GM19463 (cell line): ENCODE measurements around the gene SHPK.

ENCODE experiments used
- ATAC-seq: cut with Tn5 transposase; IDR thresholded peaks from one replicate; pipeline ENCODE4 v1.9.1; 2021; ENCODE audit warnings: mild to moderate bottlenecking, moderate library complexity; ENCODE audit not compliant: unreplicated experiment

Gene SHPK

GRCh38 chr17:3663102-3664011 is 27.3 kb upstream of the SHPK start:
- ATAC-seq, result no peak

- ATAC-seq, result no peak
Observed at GRCh38 chr17:3660311-3660891, 24.4 kb upstream of the SHPK start.

GRCh38 chr17:3659541-3660111 is 23.6 kb upstream of the SHPK start:
- ATAC-seq, result no peak

- ATAC-seq, result no peak
Observed at GRCh38 chr17:3658784-3659449, 22.9 kb upstream of the SHPK start.

- no peak for ATAC-seq
Observed at GRCh38 chr17:3657874-3658783, 22.1 kb upstream of the SHPK start.

- no peak for ATAC-seq
Observed at GRCh38 chr17:3657588-3657869, 21.5 kb upstream of the SHPK start.

GRCh38 chr17:3656755-3657587 is 20.9 kb upstream of the SHPK start:
- no peak for ATAC-seq

GRCh38 chr17:3656353-3656752 is 20.3 kb upstream of the SHPK start:
- ATAC-seq, result no peak

GRCh38 chr17:3655766-3656165 is 19.7 kb upstream of the SHPK start:
- no peak for ATAC-seq

- ATAC-seq, result no peak
Observed at GRCh38 chr17:3647769-3648555, 11.9 kb upstream of the SHPK start.

- no peak for ATAC-seq
Observed at GRCh38 chr17:3647251-3647650, 11.2 kb upstream of the SHPK start.

- ATAC-seq, result no peak
Observed at GRCh38 chr17:3645310-3645709, 9.3 kb upstream of the SHPK start.

GRCh38 chr17:3643889-3644349 is 7.9 kb upstream of the SHPK start:
- ATAC-seq, result no peak

GRCh38 chr17:3641717-3642486 is 5.9 kb upstream of the SHPK start:
- no peak for ATAC-seq

GRCh38 chr17:3641014-3641413 is 5.0 kb upstream of the SHPK start:
- no peak for ATAC-seq

GRCh38 chr17:3639981-3640596 is 4.0 kb upstream of the SHPK start:
- ATAC-seq, result no peak

- ATAC-seq, result no peak
Observed at GRCh38 chr17:3636908-3637373, 891 bp upstream of the SHPK start.
